Measurements from ENCODE around the gene ABHD13.

GRCh38 chr13:108213946-108214345 lies 4.2 kb upstream of the ABHD13 start:
- TF ChIP-seq CTCF (IDR thresholded peaks at IDR 0.05; ENCODE audit: low read length) (no peak), EZH2 (optimal IDR thresholded peaks at IDR 0.05; ENCODE audit: low read depth, low read length) (no peak), EZH2phosphoT487 (IDR thresholded peaks at IDR 0.05; ENCODE audit: low read length) (no peak)

Data from MM.1S (cell line).